ENCODE measurements around the gene RALGAPA2. TPM values are rescaled to one million over a fixed set of nuclear protein-coding genes. Genes with fewer than 3 reads are reported as not detected.

RALGAPA2 gene
- total RNA-seq, 1 experiment from 2014 or later: 13.4 TPM

GRCh38 chr20:20490673-20491072, 221.8 kb downstream of the RALGAPA2 start:
- no peak for TF ChIP-seq TCF7L2 (IDR thresholded peaks at IDR 0.05; ENCODE audit: low read depth, low read length)
- TF ChIP-seq, protein P1, sequence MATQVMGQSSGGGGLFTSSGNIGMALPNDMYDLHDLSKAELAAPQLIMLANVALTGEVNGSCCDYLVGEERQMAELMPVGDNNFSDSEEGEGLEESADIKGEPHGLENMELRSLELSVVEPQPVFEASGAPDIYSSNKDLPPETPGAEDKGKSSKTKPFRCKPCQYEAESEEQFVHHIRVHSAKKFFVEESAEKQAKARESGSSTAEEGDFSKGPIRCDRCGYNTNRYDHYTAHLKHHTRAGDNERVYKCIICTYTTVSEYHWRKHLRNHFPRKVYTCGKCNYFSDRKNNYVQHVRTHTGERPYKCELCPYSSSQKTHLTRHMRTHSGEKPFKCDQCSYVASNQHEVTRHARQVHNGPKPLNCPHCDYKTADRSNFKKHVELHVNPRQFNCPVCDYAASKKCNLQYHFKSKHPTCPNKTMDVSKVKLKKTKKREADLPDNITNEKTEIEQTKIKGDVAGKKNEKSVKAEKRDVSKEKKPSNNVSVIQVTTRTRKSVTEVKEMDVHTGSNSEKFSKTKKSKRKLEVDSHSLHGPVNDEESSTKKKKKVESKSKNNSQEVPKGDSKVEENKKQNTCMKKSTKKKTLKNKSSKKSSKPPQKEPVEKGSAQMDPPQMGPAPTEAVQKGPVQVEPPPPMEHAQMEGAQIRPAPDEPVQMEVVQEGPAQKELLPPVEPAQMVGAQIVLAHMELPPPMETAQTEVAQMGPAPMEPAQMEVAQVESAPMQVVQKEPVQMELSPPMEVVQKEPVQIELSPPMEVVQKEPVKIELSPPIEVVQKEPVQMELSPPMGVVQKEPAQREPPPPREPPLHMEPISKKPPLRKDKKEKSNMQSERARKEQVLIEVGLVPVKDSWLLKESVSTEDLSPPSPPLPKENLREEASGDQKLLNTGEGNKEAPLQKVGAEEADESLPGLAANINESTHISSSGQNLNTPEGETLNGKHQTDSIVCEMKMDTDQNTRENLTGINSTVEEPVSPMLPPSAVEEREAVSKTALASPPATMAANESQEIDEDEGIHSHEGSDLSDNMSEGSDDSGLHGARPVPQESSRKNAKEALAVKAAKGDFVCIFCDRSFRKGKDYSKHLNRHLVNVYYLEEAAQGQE (IDR thresholded peaks at IDR 0.05; ENCODE audit: insufficient read depth in 1 of 2, low read depth in 2 of 2, low read length in 1 of 2): no peak
- no peak for TF ChIP-seq POLR2AphosphoS5 (IDR thresholded peaks at IDR 0.05; ENCODE audit: low read depth, low read length)
- no peak for TF ChIP-seq CTCF (IDR thresholded peaks at IDR 0.05)
- TF ChIP-seq SIN3A (IDR thresholded peaks at IDR 0.05; ENCODE audit: borderline replicate concordance, insufficient read depth, low read depth, low read length): no peak
- Histone ChIP-seq H3K4me1 (ENCODE audit: control insufficient read depth, insufficient read depth, low read length) (no peaks in the 10 kb centered on the region), H3K36me3 (ENCODE audit: control insufficient read depth, insufficient read depth, low read length) (no peaks in the 10 kb centered on the region), H3K9me3 (ENCODE audit: control insufficient read depth, insufficient read depth, low read depth, low read length) (no peaks in the 10 kb centered on the region), H3K27ac (ENCODE audit: low read length) (no peak overlapping the region), H3K4me3 (ENCODE audit: low read depth in 2 of 2, low read length in 2 of 2) (no peak overlapping the region), H3K27me3 (ENCODE audit: control insufficient read depth, insufficient read depth, low read length) (no peaks in the 10 kb centered on the region)
- no peak for ATAC-seq
- in situ Hi-C loops (cut with HindIII; ENCODE audit: low pct_unique_long_range_greater_than_20kb, low sequenced_read_pairs): no loop called here
- no TSS peak for BruUV-seq (replicated peaks)
- DNase-seq (ENCODE audit: low read depth, low spot score): no peak
- POLR2A ChIA-PET: no interaction called here
- CTCF ChIA-PET: no interaction called here
- intact Hi-C loops (cut with micrococcal nuclease; ENCODE audit: unreplicated experiment): no loop called here

GRCh38 chr20:20489648-20490341, 222.6 kb downstream of the RALGAPA2 start:
- H3K9me3 ChIP-seq (ENCODE audit: control insufficient read depth, insufficient read depth, low read depth, low read length): no peaks in the 10 kb centered on the region
- intact Hi-C loops (cut with micrococcal nuclease; ENCODE audit: unreplicated experiment): no loop called here
- in situ Hi-C loops (cut with HindIII; ENCODE audit: low pct_unique_long_range_greater_than_20kb, low sequenced_read_pairs): no loop called here
- H3K4me1 ChIP-seq (ENCODE audit: control insufficient read depth, insufficient read depth, low read length): no peaks in the 10 kb centered on the region
- DNase-seq (ENCODE audit: low read depth, low spot score) (no peak), ATAC-seq (no peak)
- H3K36me3 ChIP-seq (ENCODE audit: control insufficient read depth, insufficient read depth, low read length): no peaks in the 10 kb centered on the region
- no TSS peak for BruUV-seq (replicated peaks)
- ChIA-PET CTCF (no interaction called here), POLR2A (no interaction called here)
- no peak overlapping the region for H3K4me3 ChIP-seq (ENCODE audit: low read depth in 2 of 2, low read length in 2 of 2)
- H3K27ac ChIP-seq (ENCODE audit: low read length): no peak overlapping the region
- no peaks in the 10 kb centered on the region for H3K27me3 ChIP-seq (ENCODE audit: control insufficient read depth, insufficient read depth, low read length)
- TF ChIP-seq SIN3A (IDR thresholded peaks at IDR 0.05; ENCODE audit: borderline replicate concordance, insufficient read depth, low read depth, low read length): no peak
- no peak for TF ChIP-seq TCF7L2 (IDR thresholded peaks at IDR 0.05; ENCODE audit: low read depth, low read length)
- TF ChIP-seq, protein P1 (IDR thresholded peaks at IDR 0.05; ENCODE audit: insufficient read depth in 1 of 2, low read depth in 2 of 2, low read length in 1 of 2): no peak
- no peak for TF ChIP-seq POLR2AphosphoS5 (IDR thresholded peaks at IDR 0.05; ENCODE audit: low read depth, low read length)
- no peak for TF ChIP-seq CTCF (IDR thresholded peaks at IDR 0.05)

All from Panc1 (cell line).